Hepatocyte (in vitro differentiated cells): ENCODE results near the gene PRPSAP2. TPM values are rescaled to one million over a fixed set of nuclear protein-coding genes. Genes with fewer than 3 reads are reported as not detected.

Source experiments
- DNase-seq: peaks from one replicate; pipeline ENCODE4 v3.0.0-alpha.2; 2016; ENCODE audit warnings: low spot score
- H2AFZ ChIP-seq: fragments of 200-600 bp; sonication (generic); 2 replicates; pipeline ENCODE4 v1.6.0; 2016; ENCODE audit warnings: antibody characterized with exemption, mild to moderate bottlenecking
- H3K27ac ChIP-seq: fragments of 200-600 bp; sonication (generic); 2 replicates; pipeline ENCODE4 v1.5.1; 2016; ENCODE audit warnings: mild to moderate bottlenecking
- H3K27me3 ChIP-seq: fragments of 200-600 bp; sonication (generic); 2 replicates; pipeline ENCODE4 v1.6.1; 2016
- H3K36me3 ChIP-seq: fragments of 200-600 bp; sonication (generic); replicated peaks from 2 replicates; pipeline ENCODE4 v1.5.1; 2016; ENCODE audit warnings: low read depth; ENCODE audit not compliant: insufficient read depth
- H3K4me1 ChIP-seq: fragments of 200-600 bp; sonication (generic); 2 replicates; pipeline ENCODE4 v1.5.1; 2016; ENCODE audit warnings: mild to moderate bottlenecking, moderate library complexity; ENCODE audit not compliant: insufficient read depth
- H3K4me2 ChIP-seq: fragments of 200-600 bp; sonication (generic); 2 replicates; pipeline ENCODE4 v1.6.0; 2016
- H3K4me3 ChIP-seq: fragments of 200-600 bp; sonication (generic); 2 replicates; pipeline ENCODE4 v1.5.1; 2016; ENCODE audit warnings: mild to moderate bottlenecking
- H3K79me2 ChIP-seq: fragments of 200-600 bp; sonication (generic); 2 replicates; pipeline ENCODE4 v1.6.0; 2017; ENCODE audit warnings: mild to moderate bottlenecking
- H3K9me2 ChIP-seq: fragments of 200-600 bp; sonication (generic); replicated peaks from 2 replicates; pipeline ENCODE4 v1.6.0; 2017; ENCODE audit warnings: mild to moderate bottlenecking; ENCODE audit not compliant: insufficient read depth
- H3K9me3 ChIP-seq: fragments of 200-600 bp; sonication (generic); 2 replicates; pipeline ENCODE4 v1.5.1; 2016; ENCODE audit warnings: low read depth, mild to moderate bottlenecking
- H4K20me1 ChIP-seq: fragments of 200-600 bp; sonication (generic); 2 replicates; pipeline ENCODE4 v1.6.0; 2016; ENCODE audit warnings: mild to moderate bottlenecking; ENCODE audit not compliant: insufficient read depth, poor library complexity, severe bottlenecking
- CTCF ChIP-seq: fragments of 200-600 bp; sonication (generic); IDR thresholded peaks from 2 replicates; pipeline ENCODE4 v1.5.1; 2016; ENCODE audit warnings: antibody characterized with exemption, mild to moderate bottlenecking; ENCODE audit not compliant: poor library complexity
- EZH2 ChIP-seq: fragments of 200-600 bp; sonication (generic); IDR thresholded peaks from 2 replicates; pipeline ENCODE4 v1.6.1; 2016; ENCODE audit warnings: antibody characterized with exemption, mild to moderate bottlenecking, borderline replicate concordance
- EZH2phosphoT487 ChIP-seq: fragments of 200-600 bp; sonication (generic); IDR thresholded peaks from one replicate; pipeline ENCODE4 v1.6.1; 2018; ENCODE audit warnings: antibody characterized with exemption, mild to moderate bottlenecking, low read depth, moderate library complexity; ENCODE audit not compliant: unreplicated experiment, severe bottlenecking
- WGBS: methylation state at CpG from one replicate; pipeline ENCODE4 v1.1.6; 2016; ENCODE audit warnings: low lambda C conversion rate; ENCODE audit errors: missing lambda C conversion rate; 5-methylcytosine and 5-hydroxymethylcytosine counted together
- polyA plus RNA-seq: library from polyadenylated mRNA; unstranded; fragments of >200 nt; fragmentation: Nextera tagmentation; extraction: Ambion mirVana; gene quantifications from 2 replicates; pipeline ENCODE4 v1.2.1, GENCODE V29; 2016
- total RNA-seq: library from RNA; depleted of rRNA; stranded (reverse); fragments of >200 nt; gene quantifications from 2 replicates; pipeline ENCODE4 v1.2.3, GENCODE V29; 2014

The PRPSAP2 gene
- total and polyA plus RNA-seq, 2 experiments from 2014 or later, result 25.0 to 55.7 TPM

DNA sequence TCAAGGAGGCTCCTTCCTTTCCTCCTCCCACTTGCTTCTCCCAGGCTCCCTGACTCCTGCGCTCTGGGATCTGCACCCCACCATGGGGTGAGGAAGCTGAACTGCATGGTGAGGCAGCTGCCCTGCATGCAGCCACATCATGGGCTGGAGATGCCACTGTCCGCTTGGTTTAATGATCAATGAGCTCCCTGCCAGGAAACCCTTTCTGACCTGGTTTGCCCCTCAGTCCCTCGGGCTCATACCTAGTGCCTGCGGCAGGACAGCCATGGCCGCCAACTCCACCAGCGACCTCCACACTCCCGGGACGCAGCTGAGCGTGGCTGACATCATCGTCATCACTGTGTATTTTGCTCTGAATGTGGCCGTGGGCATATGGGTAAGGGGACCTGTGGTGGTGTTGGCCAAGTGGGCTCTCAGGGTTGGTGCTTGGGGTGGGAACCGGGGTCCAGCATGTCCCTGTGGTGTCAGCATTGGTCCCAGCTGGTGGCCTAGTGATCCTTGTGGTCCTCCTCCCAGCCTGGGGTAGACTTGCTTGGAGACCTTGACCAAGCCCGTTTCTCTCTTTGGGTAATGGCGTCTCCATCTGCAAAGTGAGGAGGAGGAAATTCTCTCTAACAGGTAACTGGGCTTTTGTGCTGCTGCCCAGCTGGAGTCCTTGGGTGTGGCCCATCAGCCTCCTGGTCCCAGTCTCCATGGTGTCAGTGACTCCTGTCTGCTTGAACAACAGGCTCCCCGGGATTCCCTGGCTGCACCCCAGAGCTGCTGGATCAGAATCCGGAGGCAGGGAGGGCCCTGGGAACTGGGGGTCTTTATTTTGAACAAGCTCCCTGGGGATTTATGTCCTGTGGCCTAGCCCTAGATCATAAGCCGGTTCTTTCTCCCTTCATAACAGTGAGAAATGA, 94.3 kb downstream of the PRPSAP2 start, which contains the start of gene SLC5A10:
TSS of gene SLC5A10 (plus strand) at position 225 of the 902 bp plus-strand sequence. CDS start at position 266, 41 bp downstream.
- peaks cover 17% of the 10 kb centered on the region for H3K4me1 ChIP-seq
- 89% methylated on average over 17 of the region's 17 CpGs for WGBS
- no peaks in the 10 kb centered on the region for H3K36me3 ChIP-seq
- no peak within 1 kb of the TSS for H3K27ac ChIP-seq
- TF ChIP-seq CTCF (no peak), EZH2phosphoT487 (no peak), EZH2 (no peak)
- H2AFZ ChIP-seq, result no peak within 1 kb of the TSS
- no peaks in the 10 kb centered on the region for H3K9me3 ChIP-seq
- no peaks in the 10 kb centered on the region for H4K20me1 ChIP-seq
- no peaks in the 10 kb centered on the region for H3K9me2 ChIP-seq
- no peak within 1 kb of the TSS for H3K4me3 ChIP-seq
- H3K27me3 ChIP-seq, result no peaks in the 10 kb centered on the region
- DNase-seq, result no peak
- no peaks in the 10 kb centered on the region for H3K79me2 ChIP-seq
- H3K4me2 ChIP-seq, result no peak within 1 kb of the TSS

- no peak for TF ChIP-seq CTCF
- no peak for TF ChIP-seq EZH2phosphoT487
- no peak for TF ChIP-seq EZH2
- no peak overlapping the region for H2AFZ ChIP-seq
- no peak overlapping the region for H3K4me3 ChIP-seq
- H3K27ac ChIP-seq, result no peak overlapping the region
- no peaks in the 10 kb centered on the region for H4K20me1 ChIP-seq
- H3K4me2 ChIP-seq, result no peak overlapping the region
- no peaks in the 10 kb centered on the region for H3K79me2 ChIP-seq
- DNase-seq, result no peak
- 95% methylated on average over 14 of the region's 14 CpGs for WGBS
- no peaks in the 10 kb centered on the region for H3K36me3 ChIP-seq
- H3K9me3 ChIP-seq, result no peaks in the 10 kb centered on the region
- peaks cover 17% of the 10 kb centered on the region for H3K4me1 ChIP-seq
- no peaks in the 10 kb centered on the region for H3K9me2 ChIP-seq
- H3K27me3 ChIP-seq, result no peaks in the 10 kb centered on the region
These were observed 95.3 kb downstream of the PRPSAP2 start for GRCh38 chr17:18953231-18953728.

DNA sequence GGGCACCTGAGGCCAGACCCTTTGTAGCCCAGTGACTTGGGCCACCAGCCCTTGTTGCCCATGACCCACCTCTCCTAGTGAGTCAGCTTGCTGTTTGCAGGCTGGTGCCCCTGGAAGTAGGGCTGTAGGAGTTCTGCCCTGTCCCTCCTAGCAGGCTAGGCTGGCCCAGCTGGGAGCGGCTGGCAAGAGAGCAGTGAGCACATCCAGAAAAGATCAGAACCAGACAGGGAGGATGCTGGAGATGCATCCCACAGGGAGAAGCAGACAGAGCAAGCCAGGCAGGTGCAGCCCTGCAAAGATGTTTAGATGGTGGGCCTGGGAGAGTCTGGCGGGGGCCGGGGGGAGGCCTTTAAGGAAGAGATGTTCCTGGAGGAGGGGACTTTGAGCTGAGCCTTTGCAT, 96.4 kb downstream of the PRPSAP2 start:
- H3K9me2 ChIP-seq, result no peaks in the 10 kb centered on the region
- no peaks in the 10 kb centered on the region for H3K9me3 ChIP-seq
- no peaks in the 10 kb centered on the region for H3K79me2 ChIP-seq
- H3K36me3 ChIP-seq, result no peaks in the 10 kb centered on the region
- H3K27me3 ChIP-seq, result no peaks in the 10 kb centered on the region
- DNase-seq, result no peak
- H4K20me1 ChIP-seq, result no peaks in the 10 kb centered on the region
- H3K4me1 ChIP-seq, result peaks cover 15% of the 10 kb centered on the region
- TF ChIP-seq EZH2phosphoT487, result no peak
- TF ChIP-seq EZH2, result no peak
- TF ChIP-seq CTCF, result no peak
- no peak overlapping the region for H2AFZ ChIP-seq
- H3K4me2 ChIP-seq, result no peak overlapping the region
- no peak overlapping the region for H3K4me3 ChIP-seq
- 85% methylated on average over 3 of the region's 3 CpGs for WGBS
- H3K27ac ChIP-seq, result no peak overlapping the region
